ENCODE measurements around the gene PDE4D.

Gene PDE4D

GRCh38 chr5:59893429-59894227 is at the start of gene PDE4D:
Gene PDE4D, minus strand, starts transcription at chr5:59893726.
- DNase-seq (ENCODE audit: low read depth) = no peak

- no peak for DNase-seq (ENCODE audit: low read depth)
Observed at GRCh38 chr5:59937633-59938032, 44.1 kb upstream of the PDE4D start.

- DNase-seq (ENCODE audit: low read depth) = no peak
Observed at GRCh38 chr5:59923465-59923864, 29.9 kb upstream of the PDE4D start.

GRCh38 chr5:59922220-59922619 is 28.7 kb upstream of the PDE4D start:
- DNase-seq (ENCODE audit: low read depth) = no peak

- no peak for DNase-seq (ENCODE audit: low read depth)
Observed at GRCh38 chr5:59921816-59922215, 28.3 kb upstream of the PDE4D start.

GRCh38 chr5:59919484-59919883 is 26.0 kb upstream of the PDE4D start:
- DNase-seq (ENCODE audit: low read depth) = no peak

GRCh38 chr5:59917121-59917520 is 23.6 kb upstream of the PDE4D start:
- DNase-seq (ENCODE audit: low read depth) = no peak

- no peak for DNase-seq (ENCODE audit: low read depth)
Observed at GRCh38 chr5:59905188-59905587, 11.7 kb upstream of the PDE4D start.

GRCh38 chr5:59897075-59897474 is 3.5 kb upstream of the PDE4D start:
- DNase-seq (ENCODE audit: low read depth) = no peak

- no peak for DNase-seq (ENCODE audit: low read depth)
Observed at GRCh38 chr5:59891962-59892643, 1.4 kb downstream of the PDE4D start.

- DNase-seq (ENCODE audit: low read depth) = no peak
Observed at GRCh38 chr5:59887274-59887673, 6.3 kb downstream of the PDE4D start.

- no peak for DNase-seq (ENCODE audit: low read depth)
Observed at GRCh38 chr5:59874675-59875074, 18.9 kb downstream of the PDE4D start.

GRCh38 chr5:59873113-59873512 is 20.4 kb downstream of the PDE4D start:
- no peak for DNase-seq (ENCODE audit: low read depth)

- no peak for DNase-seq (ENCODE audit: low read depth)
Observed at GRCh38 chr5:59866661-59867060, 26.9 kb downstream of the PDE4D start.

GRCh38 chr5:59864718-59865117 is 28.8 kb downstream of the PDE4D start:
- no peak for DNase-seq (ENCODE audit: low read depth)

- no peak for DNase-seq (ENCODE audit: low read depth)
Observed at GRCh38 chr5:59863777-59864176, 29.7 kb downstream of the PDE4D start.

GRCh38 chr5:59856358-59856757 is 37.2 kb downstream of the PDE4D start:
- no peak for DNase-seq (ENCODE audit: low read depth)

- no peak for DNase-seq (ENCODE audit: low read depth)
Observed at GRCh38 chr5:59850766-59851165, 42.8 kb downstream of the PDE4D start.

- DNase-seq (ENCODE audit: low read depth) = no peak
Observed at GRCh38 chr5:59847586-59847985, 45.9 kb downstream of the PDE4D start.

- no peak for DNase-seq (ENCODE audit: low read depth)
Observed at GRCh38 chr5:59845730-59846129, 47.8 kb downstream of the PDE4D start.

GRCh38 chr5:59843511-59844213 is 49.9 kb downstream of the PDE4D start:
- no peak for DNase-seq (ENCODE audit: low read depth)

- DNase-seq (ENCODE audit: low read depth) = no peak
Observed at GRCh38 chr5:59842999-59843398, 50.5 kb downstream of the PDE4D start.

- no peak for DNase-seq (ENCODE audit: low read depth)
Observed at GRCh38 chr5:59840200-59840601, 53.3 kb downstream of the PDE4D start.

Data from stimulated activated CD8-positive, alpha-beta memory T cell treated with anti-CD3 and anti-CD28 coated beads, Interleukin-12 subunit alpha, Interleukin-12 subunit beta, amount 100 ng/mL, for 4 hours (primary cell).